GM21390 (cell line): ENCODE results near the gene ACTR2.
"Not testable (repeated sequence)": the region's sequence is repeated elsewhere in the genome, so short reads cannot be mapped to it uniquely, and the experiment has no call there.

ENCODE experiments used
- ATAC-seq: cut with Tn5 transposase; IDR thresholded peaks from one replicate; pipeline ENCODE4 v1.9.1; 2021; ENCODE audit not compliant: unreplicated experiment

The ACTR2 gene

GRCh38 chr2:65228263-65228750, 676 bp downstream of the ACTR2 start:
- ATAC-seq, result peak; percentile 35

- ATAC-seq, result no peak
Measured at GRCh38 chr2:65231121-65231520, 3.5 kb downstream of the ACTR2 start.

- no peak for ATAC-seq
Measured at GRCh38 chr2:65231892-65232477, 4.4 kb downstream of the ACTR2 start.

GRCh38 chr2:65232636-65233035, 5.0 kb downstream of the ACTR2 start:
- peak; percentile 33 for ATAC-seq

GRCh38 chr2:65240657-65241056, 13.0 kb downstream of the ACTR2 start:
- no peak for ATAC-seq

GRCh38 chr2:65244452-65244851, 16.8 kb downstream of the ACTR2 start:
- not testable (repeated sequence) for ATAC-seq

- ATAC-seq, result no peak
Measured at GRCh38 chr2:65252640-65253039, 25.0 kb downstream of the ACTR2 start.

- no peak for ATAC-seq
Measured at GRCh38 chr2:65255356-65255755, 27.7 kb downstream of the ACTR2 start.

- no peak for ATAC-seq
Measured at GRCh38 chr2:65256054-65256453, 28.4 kb downstream of the ACTR2 start.

GRCh38 chr2:65257866-65258265, 30.2 kb downstream of the ACTR2 start:
- ATAC-seq, result not testable (repeated sequence)

- no peak for ATAC-seq
Measured at GRCh38 chr2:65261676-65262075, 34.0 kb downstream of the ACTR2 start.

GRCh38 chr2:65263262-65263661, 35.6 kb downstream of the ACTR2 start:
- ATAC-seq, result no peak

GRCh38 chr2:65263986-65264385, 36.4 kb downstream of the ACTR2 start:
- no peak for ATAC-seq

- no peak for ATAC-seq
Measured at GRCh38 chr2:65264821-65265670, 37.4 kb downstream of the ACTR2 start.

GRCh38 chr2:65265671-65266045, 38.0 kb downstream of the ACTR2 start:
- ATAC-seq, result no peak

- ATAC-seq, result no peak
Measured at GRCh38 chr2:65267008-65267407, 39.4 kb downstream of the ACTR2 start.

GRCh38 chr2:65268957-65269356, 41.3 kb downstream of the ACTR2 start:
- ATAC-seq, result no peak

GRCh38 chr2:65273344-65273743, 45.7 kb downstream of the ACTR2 start:
- no peak for ATAC-seq

- ATAC-seq, result no peak
Measured at GRCh38 chr2:65275141-65275915, 47.7 kb downstream of the ACTR2 start.

GRCh38 chr2:65276609-65277008, 49.0 kb downstream of the ACTR2 start:
- ATAC-seq, result no peak

GRCh38 chr2:65277118-65277517, 49.5 kb downstream of the ACTR2 start:
- ATAC-seq, result no peak
